Limb (tissue), 2 donors: ENCODE results near the gene CRYGN.
A peak's percentile ranks its signal among the peaks of the same experiment; 100 is the strongest.

Experiments
- DNase-seq, 2 donors: peaks; one replicate each; pipeline ENCODE4 v3.0.0-alpha.2; 2016; ENCODE audit errors: extremely low spot score in 2 of 2

CRYGN gene

GRCh38 chr7:151459726-151460473, 20.0 kb upstream of the CRYGN start:
- peak; percentile 82 for DNase-seq

GRCh38 chr7:151457534-151457933, 17.6 kb upstream of the CRYGN start:
- no peak for DNase-seq

- no peak for DNase-seq
Measured at GRCh38 chr7:151456782-151457181, 16.8 kb upstream of the CRYGN start.

GRCh38 chr7:151456276-151456675, 16.3 kb upstream of the CRYGN start:
- DNase-seq, result no peak

- no peak for DNase-seq
Measured at GRCh38 chr7:151455690-151456089, 15.7 kb upstream of the CRYGN start.

GRCh38 chr7:151454932-151455530, 15.1 kb upstream of the CRYGN start:
- no peak for DNase-seq

- DNase-seq, result no peak
Measured at GRCh38 chr7:151454305-151454704, 14.4 kb upstream of the CRYGN start.

- no peak for DNase-seq
Measured at GRCh38 chr7:151453326-151453791, 13.4 kb upstream of the CRYGN start.

- DNase-seq, result no peak
Measured at GRCh38 chr7:151452680-151453325, 12.9 kb upstream of the CRYGN start.

- DNase-seq, result no peak
Measured at GRCh38 chr7:151451626-151452571, 12.0 kb upstream of the CRYGN start.

GRCh38 chr7:151451156-151451555, 11.2 kb upstream of the CRYGN start:
- DNase-seq, result no peak

GRCh38 chr7:151449990-151450389, 10.0 kb upstream of the CRYGN start:
- no peak for DNase-seq

GRCh38 chr7:151448261-151449252, 8.6 kb upstream of the CRYGN start:
- peak; percentile 62 to 84 for DNase-seq

GRCh38 chr7:151447901-151448260, 7.9 kb upstream of the CRYGN start:
- no peak for DNase-seq

GRCh38 chr7:151447312-151447711, 7.4 kb upstream of the CRYGN start:
- DNase-seq, result no peak

- DNase-seq, result no peak
Measured at GRCh38 chr7:151446412-151446811, 6.5 kb upstream of the CRYGN start.

- no peak for DNase-seq
Measured at GRCh38 chr7:151444632-151445031, 4.7 kb upstream of the CRYGN start.

- DNase-seq, result no peak
Measured at GRCh38 chr7:151442776-151443496, 3.0 kb upstream of the CRYGN start.

GRCh38 chr7:151440799-151441445, 981 bp upstream of the CRYGN start:
- no peak for DNase-seq
